Measurements from ENCODE around the gene PLAGL2. TPM values are rescaled to one million over a fixed set of nuclear protein-coding genes. Genes with fewer than 3 reads are reported as not detected.
A peak's percentile ranks its signal among the peaks of the same experiment; 100 is the strongest.
"Not testable (repeated sequence)": the region's sequence is repeated elsewhere in the genome, so short reads cannot be mapped to it uniquely, and the experiment has no call there.

The PLAGL2 gene
- total RNA-seq, 1 experiment from 2014 or later, result 4.6 TPM

GRCh38 chr20:32204205-32205109 lies 3.1 kb downstream of the PLAGL2 start:
- DNase-seq (ENCODE audit: low read depth), result peak; percentile 10

DNA sequence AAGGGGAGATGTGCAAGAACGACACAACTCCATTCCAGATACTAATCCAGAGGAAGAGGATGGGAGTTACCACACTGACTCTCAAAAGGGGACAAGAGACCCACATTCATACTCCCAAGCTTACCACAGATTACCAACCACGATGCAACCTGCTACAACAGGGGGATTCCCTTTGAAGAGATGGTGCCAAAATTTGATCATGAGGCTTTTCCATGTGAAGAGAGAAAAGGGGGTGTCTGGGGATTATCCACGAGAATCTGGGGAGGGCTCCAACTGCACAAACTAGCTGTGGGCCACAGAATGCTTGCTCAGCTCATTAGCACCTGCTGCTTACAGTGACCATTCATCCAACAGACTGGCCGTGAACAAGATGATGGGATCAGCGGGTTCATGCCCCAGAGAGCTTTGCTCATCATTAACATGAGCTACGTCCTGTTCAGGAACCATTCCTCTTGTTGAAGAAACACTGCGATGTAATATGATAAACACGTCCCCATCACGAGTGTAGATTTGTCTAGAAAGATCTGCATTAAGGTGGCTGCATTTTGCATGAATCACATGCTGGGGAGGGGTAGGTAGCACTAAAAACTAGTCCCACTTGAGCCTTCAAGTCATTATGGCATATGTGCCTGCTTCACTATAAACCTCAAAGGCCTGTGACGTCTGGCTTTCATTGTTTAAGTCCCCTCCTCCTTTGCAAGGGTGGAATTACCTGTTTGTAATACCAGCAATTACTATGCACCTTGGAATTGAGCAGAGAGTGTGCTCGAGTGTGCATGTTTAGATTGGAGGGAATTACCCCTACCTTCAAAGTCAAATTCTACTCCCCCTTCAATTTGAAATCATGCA lies 4.0 kb downstream of the PLAGL2 start:
- DNase-seq (ENCODE audit: low read depth), result no peak

DNA sequence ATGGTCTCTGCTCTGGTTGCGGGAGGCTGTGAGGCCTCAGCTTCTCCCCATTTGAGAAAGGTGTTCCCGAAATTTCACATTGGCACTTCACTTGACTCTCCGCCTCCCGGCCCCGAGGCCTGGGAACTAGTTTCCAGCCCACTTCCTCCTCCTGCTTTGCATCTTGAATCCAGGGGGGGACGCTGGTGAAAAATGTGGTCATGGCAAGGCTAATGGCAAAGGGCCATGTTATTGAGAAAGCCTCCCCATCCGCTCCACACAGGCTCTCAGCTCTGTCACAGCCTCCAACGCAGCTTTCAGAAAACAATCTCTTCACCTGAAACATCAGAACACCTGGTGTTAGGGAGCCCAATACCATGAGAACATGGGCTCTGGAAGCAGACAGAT lies 5.6 kb downstream of the PLAGL2 start:
- DNase-seq (ENCODE audit: low read depth), result peak; percentile 15

DNA sequence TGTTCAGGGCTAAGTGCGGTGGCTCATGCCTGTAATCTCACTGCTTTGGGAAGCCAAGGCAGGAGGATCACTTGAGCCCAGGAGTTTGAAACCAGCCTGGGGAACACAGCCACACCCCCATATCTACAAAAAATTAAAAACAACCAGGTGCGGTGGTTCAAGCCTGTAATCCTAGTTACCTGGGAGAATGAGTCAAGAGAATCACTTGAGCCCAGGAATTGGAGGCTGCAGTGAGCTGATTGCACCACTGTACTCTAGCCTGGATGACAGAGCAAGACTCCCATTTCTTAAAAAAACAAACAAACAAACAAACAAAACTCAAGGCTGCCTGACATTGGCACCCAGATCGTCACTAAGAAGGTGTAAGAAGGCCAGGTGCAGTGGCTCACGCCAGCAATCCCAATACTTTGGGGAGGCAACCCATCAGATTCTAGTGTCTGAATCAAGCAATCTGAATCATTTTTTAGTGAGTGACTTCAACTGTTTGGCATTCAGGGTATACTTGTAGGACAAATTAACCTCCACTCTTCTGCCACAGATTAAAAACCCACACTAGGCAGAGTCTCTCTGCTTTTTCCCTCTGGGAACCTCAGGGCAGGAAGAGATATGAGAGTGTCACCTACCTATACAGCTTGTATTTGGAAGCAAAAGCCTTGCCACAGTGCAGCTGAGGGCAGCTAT lies 6.1 kb downstream of the PLAGL2 start:
- peak; percentile 23 for DNase-seq (ENCODE audit: low read depth)

DNA sequence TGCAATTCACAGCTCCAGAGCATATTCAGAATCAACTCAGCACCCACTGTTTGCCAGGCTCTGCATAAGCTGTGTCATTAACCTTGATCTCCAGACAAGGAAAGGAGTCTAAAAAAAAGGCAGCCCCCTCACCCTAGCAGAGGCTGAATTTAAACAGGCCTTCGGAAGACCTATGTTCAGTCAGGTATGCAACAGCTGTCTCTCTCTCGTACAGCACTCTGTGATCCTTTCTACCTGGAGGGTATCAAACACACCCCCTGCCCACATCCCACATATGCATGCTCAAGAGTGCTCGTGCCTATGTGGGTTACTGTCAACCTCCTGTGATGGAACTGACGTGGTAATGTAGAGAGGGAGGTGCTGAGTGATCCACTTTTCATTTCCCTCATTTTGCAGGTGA lies 8.5 kb downstream of the PLAGL2 start:
- no peak for DNase-seq (ENCODE audit: low read depth)

- not testable (repeated sequence) for DNase-seq (ENCODE audit: low read depth)
Measured at GRCh38 chr20:32197136-32197535, 10.4 kb downstream of the PLAGL2 start.

GRCh38 chr20:32196613-32197012 lies 10.9 kb downstream of the PLAGL2 start:
- not testable (repeated sequence) for DNase-seq (ENCODE audit: low read depth)

DNA sequence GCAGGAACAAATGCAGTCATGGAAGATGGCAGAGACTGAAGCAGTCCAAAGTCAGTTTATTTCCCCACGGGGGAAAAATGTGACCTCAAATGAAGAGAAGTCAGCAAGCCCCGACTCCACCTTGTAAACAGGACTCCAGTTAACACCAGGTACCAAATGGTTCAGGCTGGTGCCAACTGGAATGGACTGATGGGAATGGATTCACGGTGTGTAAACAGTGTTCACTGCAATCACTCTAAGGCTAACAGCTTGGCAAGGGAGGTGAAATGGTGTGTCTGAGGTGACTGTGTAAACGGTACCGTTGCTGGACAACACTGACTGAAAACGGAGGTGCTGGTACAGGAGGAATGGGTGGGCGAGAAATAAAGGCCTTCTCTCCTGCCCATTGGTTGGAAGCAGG lies 12.0 kb downstream of the PLAGL2 start:
- no peak for DNase-seq (ENCODE audit: low read depth)

- DNase-seq (ENCODE audit: low read depth), result no peak
Measured at GRCh38 chr20:32193996-32194395, 13.5 kb downstream of the PLAGL2 start.

- DNase-seq (ENCODE audit: low read depth), result not testable (repeated sequence)
Measured at GRCh38 chr20:32193336-32193735, 14.2 kb downstream of the PLAGL2 start.

DNA sequence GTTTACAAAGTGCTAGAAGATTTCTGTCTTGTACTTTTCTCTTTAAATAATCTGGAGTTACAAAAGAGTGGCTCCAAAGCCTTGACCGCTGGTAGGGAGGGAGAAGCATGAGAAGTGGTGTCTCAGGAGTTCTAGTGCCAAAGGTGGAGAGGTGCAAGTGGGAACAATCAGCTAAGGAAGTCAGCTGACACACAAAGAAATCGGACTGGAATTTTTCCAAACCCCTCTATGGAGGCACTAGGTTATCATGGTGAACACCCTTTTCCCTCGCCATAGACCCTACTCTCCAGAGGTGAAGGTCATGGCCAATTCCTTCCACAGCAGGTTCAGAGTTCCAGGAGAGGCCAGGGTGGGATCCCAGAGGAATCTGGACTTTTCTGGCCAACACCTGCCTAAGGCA lies 14.8 kb downstream of the PLAGL2 start:
- no peak for DNase-seq (ENCODE audit: low read depth)

DNA sequence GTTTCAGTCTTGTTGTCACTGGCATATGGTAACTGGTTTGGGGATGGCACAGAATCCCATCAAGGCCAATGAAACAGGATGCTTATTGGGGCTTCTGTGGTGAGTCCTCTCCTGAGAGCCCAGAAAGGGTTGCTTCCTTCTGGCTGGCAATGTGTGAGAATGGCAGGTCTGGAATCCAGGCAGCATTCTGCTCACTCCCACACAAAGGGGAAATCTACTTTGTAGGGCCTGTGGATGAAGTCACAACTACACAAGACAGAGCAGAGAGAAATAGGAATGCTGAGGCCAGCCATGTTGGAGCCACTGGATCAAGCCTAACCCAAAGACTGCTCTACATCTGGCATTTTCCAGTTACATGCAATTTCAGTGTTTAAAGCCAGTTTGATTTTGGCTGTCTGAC lies 15.7 kb downstream of the PLAGL2 start:
- DNase-seq (ENCODE audit: low read depth), result no peak

- no peak for DNase-seq (ENCODE audit: low read depth)
Measured at GRCh38 chr20:32191422-32191821, 16.1 kb downstream of the PLAGL2 start.

GRCh38 chr20:32190616-32191415 lies 16.7 kb downstream of the PLAGL2 start:
- no peak for DNase-seq (ENCODE audit: low read depth)

- peak; percentile 24 for DNase-seq (ENCODE audit: low read depth)
Measured at GRCh38 chr20:32189691-32190615, 17.6 kb downstream of the PLAGL2 start.

GRCh38 chr20:32189123-32189410 lies 18.5 kb downstream of the PLAGL2 start:
- DNase-seq (ENCODE audit: low read depth), result no peak

GRCh38 chr20:32188376-32189122 lies 19.0 kb downstream of the PLAGL2 start:
- no peak for DNase-seq (ENCODE audit: low read depth)

DNA sequence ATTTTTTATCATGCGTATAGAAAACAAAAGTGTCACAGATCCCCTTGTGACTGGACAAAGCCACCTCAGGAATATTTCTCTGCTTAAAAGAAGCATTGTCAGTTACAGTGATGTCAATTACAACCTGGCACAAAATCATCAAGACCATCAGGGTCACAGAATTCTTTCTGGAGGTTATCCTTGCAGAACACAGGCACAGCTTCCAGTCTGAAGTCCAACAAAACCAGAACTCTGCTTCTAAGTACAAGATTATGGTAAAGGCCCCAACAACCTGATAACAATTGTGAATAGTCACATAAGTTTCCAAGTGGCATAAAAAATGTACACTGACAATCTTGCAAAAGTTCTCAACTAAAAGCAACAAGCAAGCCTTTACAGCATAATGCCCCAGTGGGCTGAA lies 21.0 kb downstream of the PLAGL2 start:
- no peak for DNase-seq (ENCODE audit: low read depth)

- DNase-seq (ENCODE audit: low read depth), result no peak
Measured at GRCh38 chr20:32184961-32185603, 22.5 kb downstream of the PLAGL2 start.

All from LHCN-M2 (cell line).